Fibroblast of mammary gland (primary cell): ENCODE results near the gene MST1R.

Experiments used
- DNase-seq: peaks from one replicate; pipeline ENCODE4 v3.0.0-alpha.2; 2010; ENCODE audit warnings: low read depth
- H3K4me3 ChIP-seq: 2 replicates; pipeline ENCODE4 v1.5.1; 2011; ENCODE audit warnings: low read depth, mild to moderate bottlenecking, low read length, moderate library complexity; ENCODE audit not compliant: control insufficient read depth
- CTCF ChIP-seq: conservative IDR thresholded peaks from 2 replicates; pipeline ENCODE4 v1.5.1; 2011; ENCODE audit warnings: low read depth, low read length, inconsistent platforms; ENCODE audit not compliant: control insufficient read depth, insufficient read depth

The MST1R gene

GRCh38 chr3:49889296-49889695 lies 14.4 kb downstream of the MST1R start:
- no peak overlapping the region for H3K4me3 ChIP-seq
- no peak for DNase-seq
- no peak for TF ChIP-seq CTCF

- no peak for TF ChIP-seq CTCF
- no peak overlapping the region for H3K4me3 ChIP-seq
These were observed 16.8 kb downstream of the MST1R start for GRCh38 chr3:49886922-49887265.

GRCh38 chr3:49883998-49884397 lies 19.7 kb downstream of the MST1R start:
- no peak for TF ChIP-seq CTCF
- no peak overlapping the region for H3K4me3 ChIP-seq
- DNase-seq = peak; percentile 16

More at GRCh38 chr3:49886922-49887265, 16.8 kb downstream of the MST1R start:
- DNase-seq = no peak

GRCh38 chr3:49882166-49882565 lies 21.5 kb downstream of the MST1R start:
- H3K4me3 ChIP-seq = no peak overlapping the region
- DNase-seq = peak; percentile 5
- no peak for TF ChIP-seq CTCF

GRCh38 chr3:49880581-49881315 lies 22.9 kb downstream of the MST1R start:
- H3K4me3 ChIP-seq = no peak overlapping the region
- no peak for TF ChIP-seq CTCF
- no peak for DNase-seq

GRCh38 chr3:49879721-49880120 lies 24.0 kb downstream of the MST1R start:
- TF ChIP-seq CTCF = no peak
- H3K4me3 ChIP-seq = no peak overlapping the region
- no peak for DNase-seq

GRCh38 chr3:49878686-49879085 lies 25.0 kb downstream of the MST1R start:
- no peak for DNase-seq
- H3K4me3 ChIP-seq = no peak overlapping the region
- no peak for TF ChIP-seq CTCF
